ENCODE results near the gene CDC73.
"Not testable (repeated sequence)": the region's sequence is repeated elsewhere in the genome, so short reads cannot be mapped to it uniquely, and the experiment has no call there.

The CDC73 gene

DNA sequence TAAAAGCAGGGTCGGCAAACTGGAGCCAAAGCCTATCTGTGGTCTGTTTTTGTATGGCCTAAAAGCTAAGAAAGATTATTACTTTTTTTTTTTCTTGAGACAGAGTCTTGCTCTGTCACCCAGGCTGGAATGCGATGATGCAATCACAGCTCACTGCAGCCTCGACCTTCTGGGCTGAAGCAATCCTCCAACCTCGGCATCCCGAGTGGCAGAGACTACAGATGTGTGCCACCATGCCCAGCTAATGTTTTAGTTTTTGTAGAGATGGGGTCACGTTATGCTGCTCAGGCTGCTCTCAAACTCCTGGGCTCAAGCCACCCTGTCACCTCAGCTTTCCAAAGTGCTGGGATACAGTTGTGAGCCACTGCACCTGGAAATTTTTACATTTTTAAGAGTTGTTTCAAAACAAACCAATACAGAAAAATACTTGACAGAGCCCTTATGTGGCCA lies 10.2 kb upstream of the CDC73 start:
- no peak overlapping the region for H3K4me3 ChIP-seq (ENCODE audit: low read depth, low read length)
- TF ChIP-seq, protein P1, sequence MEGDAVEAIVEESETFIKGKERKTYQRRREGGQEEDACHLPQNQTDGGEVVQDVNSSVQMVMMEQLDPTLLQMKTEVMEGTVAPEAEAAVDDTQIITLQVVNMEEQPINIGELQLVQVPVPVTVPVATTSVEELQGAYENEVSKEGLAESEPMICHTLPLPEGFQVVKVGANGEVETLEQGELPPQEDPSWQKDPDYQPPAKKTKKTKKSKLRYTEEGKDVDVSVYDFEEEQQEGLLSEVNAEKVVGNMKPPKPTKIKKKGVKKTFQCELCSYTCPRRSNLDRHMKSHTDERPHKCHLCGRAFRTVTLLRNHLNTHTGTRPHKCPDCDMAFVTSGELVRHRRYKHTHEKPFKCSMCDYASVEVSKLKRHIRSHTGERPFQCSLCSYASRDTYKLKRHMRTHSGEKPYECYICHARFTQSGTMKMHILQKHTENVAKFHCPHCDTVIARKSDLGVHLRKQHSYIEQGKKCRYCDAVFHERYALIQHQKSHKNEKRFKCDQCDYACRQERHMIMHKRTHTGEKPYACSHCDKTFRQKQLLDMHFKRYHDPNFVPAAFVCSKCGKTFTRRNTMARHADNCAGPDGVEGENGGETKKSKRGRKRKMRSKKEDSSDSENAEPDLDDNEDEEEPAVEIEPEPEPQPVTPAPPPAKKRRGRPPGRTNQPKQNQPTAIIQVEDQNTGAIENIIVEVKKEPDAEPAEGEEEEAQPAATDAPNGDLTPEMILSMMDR (IDR thresholded peaks at IDR 0.05; ENCODE audit: insufficient read depth, low read depth, low read length, missing control alignments) = no peak
- DNase-seq (ENCODE audit: low read depth) = no peak

DNA sequence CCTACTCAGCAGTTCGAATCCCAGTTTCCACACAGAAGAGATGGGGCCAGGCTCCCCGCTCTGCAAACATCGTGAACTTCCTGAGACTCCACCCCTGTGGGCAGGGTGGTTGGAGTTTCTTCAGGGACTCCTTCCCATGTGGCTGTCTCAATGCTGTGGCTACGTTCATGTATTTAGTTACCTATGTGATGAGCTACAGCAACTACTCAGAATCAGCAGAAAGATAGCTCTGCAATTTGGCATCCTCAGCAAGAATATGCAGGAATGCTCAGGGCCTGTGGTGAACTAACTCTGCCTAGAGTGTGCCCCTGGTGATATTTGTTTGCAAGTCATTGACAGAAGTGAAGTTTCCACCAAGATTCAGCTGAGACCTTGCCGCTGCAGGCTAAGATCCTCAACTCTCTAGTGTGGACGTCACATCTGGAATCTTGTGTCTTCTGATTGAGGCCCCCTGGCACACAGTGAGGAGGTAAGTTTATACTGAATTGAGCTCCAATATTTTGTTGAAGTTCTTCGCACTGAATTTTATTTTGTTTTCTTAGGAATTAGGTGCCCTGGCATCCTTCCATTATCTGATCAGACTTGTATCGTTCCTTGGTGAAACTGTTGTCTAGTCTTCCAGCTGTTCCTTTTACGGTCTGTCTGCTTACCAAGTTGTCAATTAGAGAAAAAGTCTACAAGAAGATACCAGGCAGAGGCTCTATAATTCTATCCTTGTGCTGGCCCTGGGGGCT lies 8.4 kb upstream of the CDC73 start:
- DNase-seq (ENCODE audit: low read depth) = no peak
- H3K4me3 ChIP-seq (ENCODE audit: low read depth, low read length) = no peak overlapping the region
- TF ChIP-seq, protein P1 (IDR thresholded peaks at IDR 0.05; ENCODE audit: insufficient read depth, low read depth, low read length, missing control alignments) = no peak

DNA sequence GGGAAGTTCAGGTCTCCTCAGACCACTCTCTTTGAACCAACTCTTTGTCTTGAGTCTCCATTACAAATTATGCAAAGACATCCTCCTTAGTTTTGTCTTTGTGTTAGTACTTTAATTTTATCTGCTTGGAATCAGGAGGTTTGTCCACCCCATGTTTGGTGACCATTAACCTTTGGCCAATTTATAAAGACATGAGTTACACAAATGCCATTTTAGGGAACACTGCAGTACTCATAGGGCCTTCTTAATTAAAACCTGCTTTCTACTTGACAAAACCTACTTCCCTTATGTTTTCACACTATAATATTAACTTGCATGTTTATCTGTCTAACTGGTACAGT lies 7.9 kb upstream of the CDC73 start:
- TF ChIP-seq, protein P1 (IDR thresholded peaks at IDR 0.05; ENCODE audit: insufficient read depth, low read depth, low read length, missing control alignments) = no peak
- no peak for DNase-seq (ENCODE audit: low read depth)
- no peak overlapping the region for H3K4me3 ChIP-seq (ENCODE audit: low read depth, low read length)

DNA sequence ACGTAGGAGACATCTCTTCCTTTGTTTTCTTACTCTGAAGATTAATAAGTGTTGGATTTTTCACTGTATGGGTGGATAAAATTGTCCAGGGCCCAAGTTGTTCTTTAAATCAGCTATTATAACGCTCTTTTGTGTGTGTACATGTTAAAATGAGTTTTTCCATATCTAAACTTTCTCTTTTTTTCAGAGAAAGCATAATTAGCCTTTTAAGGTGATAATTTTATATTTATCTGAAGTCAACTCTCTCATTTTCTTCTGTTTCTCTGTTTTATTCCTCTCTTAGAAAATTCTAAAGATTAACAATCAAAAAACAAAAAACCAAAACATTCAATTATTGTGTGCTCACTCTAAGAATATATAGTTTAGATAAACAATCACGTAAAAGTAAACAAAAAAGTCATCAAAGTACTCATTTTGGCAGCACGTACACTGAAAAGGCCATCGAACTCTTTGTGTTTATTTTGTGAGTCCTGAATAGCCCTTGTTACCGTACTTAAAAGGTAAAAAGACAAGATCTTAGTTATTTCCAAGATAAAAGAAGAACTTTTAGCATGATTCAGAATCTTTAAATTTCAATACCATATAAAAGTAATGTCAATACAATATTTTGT lies 7.2 kb upstream of the CDC73 start:
- DNase-seq (ENCODE audit: low read depth) = no peak
- TF ChIP-seq, protein P1 (IDR thresholded peaks at IDR 0.05; ENCODE audit: insufficient read depth, low read depth, low read length, missing control alignments) = no peak

DNA sequence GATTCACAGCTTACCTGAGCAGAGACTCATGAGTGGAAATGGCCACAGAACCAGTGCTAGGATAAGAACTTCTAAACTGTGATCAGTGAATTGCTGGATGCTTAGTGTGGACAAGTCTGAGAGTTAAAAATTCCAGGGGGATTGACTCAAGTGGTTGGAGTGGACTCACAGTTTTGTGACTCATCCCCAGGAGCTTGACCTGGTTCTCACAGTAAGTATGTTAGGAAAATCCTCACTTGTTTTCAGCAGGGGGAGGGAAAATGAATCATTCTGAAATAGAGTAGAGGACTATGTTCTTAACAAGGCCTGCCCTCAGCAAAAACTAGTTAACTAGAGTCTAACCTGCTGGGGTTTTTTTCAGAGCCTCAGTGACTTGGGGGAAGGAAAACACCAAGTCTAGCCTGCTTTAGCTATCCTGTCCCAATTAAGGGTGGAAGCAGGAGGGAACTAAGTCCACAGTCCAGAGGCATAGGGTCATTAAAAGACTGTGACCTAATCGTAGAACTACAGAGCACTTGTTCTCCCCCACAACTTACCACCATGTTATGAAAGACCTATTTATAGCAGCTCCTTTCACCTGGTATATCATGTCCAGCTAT lies 6.1 kb upstream of the CDC73 start:
- no peak overlapping the region for H3K4me3 ChIP-seq (ENCODE audit: low read depth, low read length)
- no peak for DNase-seq (ENCODE audit: low read depth)
- TF ChIP-seq, protein P1 (IDR thresholded peaks at IDR 0.05; ENCODE audit: insufficient read depth, low read depth, low read length, missing control alignments) = no peak

More for the DNA sequence above, 7.2 kb upstream of the CDC73 start:
- no peak overlapping the region for H3K4me3 ChIP-seq (ENCODE audit: low read depth, low read length)

DNA sequence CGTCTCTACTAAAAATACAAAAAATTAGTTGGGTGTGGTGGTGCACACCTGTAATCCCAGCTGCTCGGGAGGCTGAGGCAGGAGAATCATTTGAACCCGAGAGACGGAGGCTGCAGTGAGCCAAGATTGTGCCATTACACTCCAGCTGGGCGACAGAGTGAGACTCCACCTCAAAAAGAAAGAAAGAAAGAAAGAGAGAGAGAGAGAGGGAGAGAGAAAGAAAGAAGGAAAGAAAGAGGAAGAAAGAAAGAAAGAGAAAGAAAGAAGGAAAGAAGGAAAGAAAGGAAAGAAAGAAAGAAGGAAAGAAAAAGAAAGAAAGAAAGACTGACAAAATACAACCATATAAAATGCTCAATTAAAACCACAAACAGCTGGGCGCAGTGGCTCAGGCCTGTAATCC lies 4.7 kb upstream of the CDC73 start:
- not testable (repeated sequence) for H3K4me3 ChIP-seq (ENCODE audit: low read depth, low read length); DNase-seq (ENCODE audit: low read depth)

DNA sequence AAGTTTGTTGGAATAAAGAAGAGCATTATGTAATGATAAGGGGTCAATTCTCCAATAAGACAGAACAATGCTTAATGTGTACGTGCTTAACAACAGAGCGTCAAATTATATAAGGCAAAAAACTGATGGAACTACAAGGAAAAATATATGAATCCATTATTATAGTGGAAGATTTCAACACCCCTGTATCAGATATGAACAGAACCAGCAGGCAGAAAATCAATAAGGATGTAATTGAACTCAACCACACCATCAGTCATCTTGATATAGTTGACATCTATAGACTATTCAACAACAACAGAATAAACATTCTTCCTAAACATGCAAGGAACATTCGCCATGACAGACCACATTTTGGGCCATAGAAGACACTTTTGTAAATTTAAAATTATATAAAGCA lies 3.6 kb upstream of the CDC73 start:
- DNase-seq (ENCODE audit: low read depth) = no peak
- no peak overlapping the region for H3K4me3 ChIP-seq (ENCODE audit: low read depth, low read length)
- TF ChIP-seq, protein P1 (IDR thresholded peaks at IDR 0.05; ENCODE audit: insufficient read depth, low read depth, low read length, missing control alignments) = no peak
